Vagina (tissue), 2 donors: ENCODE measurements around the gene INS.

ENCODE experiments used
- POLR2A ChIP-seq, 2 donors: fragments of 450-650 bp; IDR thresholded peaks; one replicate each; pipeline ENCODE4 v1.6.1; 2017; ENCODE audit warnings: antibody characterized with exemption in 2 of 2, mild to moderate bottlenecking in 2 of 2, moderate library complexity in 2 of 2
- TF ChIP-seq, protein P1 (sequence below), 3 experiments: fragments of 450-650 bp in 2 of 3; fragments of 200-600 bp in 1 of 3; sonication (generic) in 1 of 3; IDR thresholded peaks; one replicate each; pipeline ENCODE4 v1.5.1; 2017 to 2019; ENCODE audit warnings: antibody characterized with exemption in 3 of 3, mild to moderate bottlenecking in 2 of 3, moderate library complexity in 2 of 3

GRCh38 chr11:2175659-2176058 lies 14.7 kb upstream of the INS start:
- TF ChIP-seq, protein P1, sequence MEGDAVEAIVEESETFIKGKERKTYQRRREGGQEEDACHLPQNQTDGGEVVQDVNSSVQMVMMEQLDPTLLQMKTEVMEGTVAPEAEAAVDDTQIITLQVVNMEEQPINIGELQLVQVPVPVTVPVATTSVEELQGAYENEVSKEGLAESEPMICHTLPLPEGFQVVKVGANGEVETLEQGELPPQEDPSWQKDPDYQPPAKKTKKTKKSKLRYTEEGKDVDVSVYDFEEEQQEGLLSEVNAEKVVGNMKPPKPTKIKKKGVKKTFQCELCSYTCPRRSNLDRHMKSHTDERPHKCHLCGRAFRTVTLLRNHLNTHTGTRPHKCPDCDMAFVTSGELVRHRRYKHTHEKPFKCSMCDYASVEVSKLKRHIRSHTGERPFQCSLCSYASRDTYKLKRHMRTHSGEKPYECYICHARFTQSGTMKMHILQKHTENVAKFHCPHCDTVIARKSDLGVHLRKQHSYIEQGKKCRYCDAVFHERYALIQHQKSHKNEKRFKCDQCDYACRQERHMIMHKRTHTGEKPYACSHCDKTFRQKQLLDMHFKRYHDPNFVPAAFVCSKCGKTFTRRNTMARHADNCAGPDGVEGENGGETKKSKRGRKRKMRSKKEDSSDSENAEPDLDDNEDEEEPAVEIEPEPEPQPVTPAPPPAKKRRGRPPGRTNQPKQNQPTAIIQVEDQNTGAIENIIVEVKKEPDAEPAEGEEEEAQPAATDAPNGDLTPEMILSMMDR (IDR thresholded peaks at IDR 0.05): no peak
- TF ChIP-seq POLR2A (IDR thresholded peaks at IDR 0.05): no peak
